SK-N-SH (cell line): ENCODE results near the gene SLC41A2. TPM values are rescaled to one million over a fixed set of nuclear protein-coding genes. Genes with fewer than 3 reads are reported as not detected.

Source experiments
- CTCF ChIA-PET: fragments of 300-600, 350-600 bp; formaldehyde crosslinking; extraction: SDS; loops from one replicate; lab custom pipeline; 2021; lab: Yijun Ruan, JAX
- POLR2A ChIA-PET: fragments of 350-600 bp; sonication (Branson Sonifier 250); formaldehyde crosslinking; extraction: SDS; loops from one replicate; lab custom pipeline; 2020; ENCODE audit warnings: antibody characterized with exemption, inconsistent platforms; lab: Yijun Ruan, JAX
- DNase-seq: peaks from one replicate; pipeline ENCODE4 v3.0.0; 2012
- H2AFZ ChIP-seq: fragments of 200-600 bp; sonication (generic); 2 replicates; pipeline ENCODE4 v1.8.1; 2016; ENCODE audit warnings: antibody characterized with exemption, mild to moderate bottlenecking, low read depth
- H3F3A ChIP-seq: fragments of 200-600 bp; sonication (generic); replicated peaks from 2 replicates; pipeline ENCODE3; 2016; ENCODE audit warnings: antibody characterized with exemption, mild to moderate bottlenecking; ENCODE audit not compliant: insufficient read depth
- H3K27ac ChIP-seq, 2 experiments: fragments of 200-500 bp in 1 of 2; fragments of 200-600 bp in 1 of 2; sonication (Bioruptor generic) in 1 of 2; sonication (generic), shearing (Covaris generic) in 1 of 2; 2 replicates each; pipeline versions ENCODE4 v1.5.1 to v1.6.1; 2014 to 2016; ENCODE audit warnings: low read depth in 2 of 2, inconsistent platforms in 1 of 2, low read length in 1 of 2, mild to moderate bottlenecking in 1 of 2, mixed read lengths in 1 of 2
- H3K27me3 ChIP-seq: fragments of 200-600 bp; sonication (generic), shearing (Covaris generic); 2 replicates; pipeline ENCODE4 v1.6.1; 2016; ENCODE audit warnings: mixed run types; ENCODE audit not compliant: insufficient read depth
- H3K36me3 ChIP-seq, 2 experiments: fragments of 200-500 bp in 1 of 2; fragments of 200-600 bp in 1 of 2; sonication (Bioruptor generic) in 1 of 2; sonication (generic) in 1 of 2; replicated peaks in 1 of 2; 2 replicates each; pipeline versions ENCODE3 to v1.5.1; 2014 to 2016; ENCODE audit warnings: low read length in 1 of 2, mild to moderate bottlenecking in 1 of 2; ENCODE audit not compliant: insufficient read depth in 2 of 2, control insufficient read depth in 1 of 2
- H3K4me1 ChIP-seq, 2 experiments: fragments of 200-500 bp in 1 of 2; fragments of 200-600 bp in 1 of 2; sonication (Bioruptor generic) in 1 of 2; sonication (generic), shearing (Covaris generic) in 1 of 2; 2 replicates each; pipeline versions ENCODE4 v1.5.1 to v1.6.1; 2014 to 2016; ENCODE audit warnings: low read depth in 1 of 2, low read length in 1 of 2, mixed run types in 1 of 2; ENCODE audit not compliant: insufficient read depth in 2 of 2, control insufficient read depth in 1 of 2
- H3K4me2 ChIP-seq: fragments of 200-600 bp; sonication (generic), shearing (Covaris generic); 2 replicates; pipeline ENCODE4 v1.6.1; 2017; ENCODE audit warnings: mixed run types
- H3K4me3 ChIP-seq, 2 experiments: fragments of 200-500 bp in 1 of 2; fragments of 200-600 bp in 1 of 2; sonication (Bioruptor generic) in 1 of 2; sonication (generic), shearing (Covaris generic) in 1 of 2; 2 replicates each; pipeline versions ENCODE4 v1.5.1 to v1.8.1; 2014 to 2016; ENCODE audit warnings: low read depth in 2 of 2, inconsistent platforms in 1 of 2, low read length in 1 of 2, mild to moderate bottlenecking in 1 of 2, mixed read lengths in 1 of 2, moderate library complexity in 1 of 2
- H3K79me2 ChIP-seq: fragments of 200-600 bp; sonication (generic); 2 replicates; pipeline ENCODE4 v1.8.1; 2017; ENCODE audit warnings: mild to moderate bottlenecking; ENCODE audit not compliant: insufficient read depth
- H3K9ac ChIP-seq: fragments of 200-600 bp; sonication (generic); 2 replicates; pipeline ENCODE4 v1.6.1; 2017; ENCODE audit warnings: mixed run types
- H3K9me2 ChIP-seq: fragments of 200-600 bp; sonication (generic); 2 replicates; pipeline ENCODE4 v1.6.1; 2017; ENCODE audit warnings: mixed run types
- H3K9me3 ChIP-seq: fragments of 200-600 bp; sonication (generic); 2 replicates; pipeline ENCODE4 v1.6.1; 2017; ENCODE audit warnings: mixed run types, mild to moderate bottlenecking, moderate library complexity
- H4K20me1 ChIP-seq: fragments of 200-600 bp; sonication (generic); 2 replicates; pipeline ENCODE4 v1.6.1; 2017; ENCODE audit warnings: mild to moderate bottlenecking, mixed run types; ENCODE audit not compliant: insufficient read depth
- CTCF ChIP-seq: fragments of 200-600 bp; sonication (generic); IDR thresholded peaks from 2 replicates; pipeline ENCODE4 v1.6.1; 2017; ENCODE audit warnings: antibody characterized with exemption, mild to moderate bottlenecking, moderate library complexity
- ELF1 ChIP-seq: IDR thresholded peaks from 2 replicates; pipeline ENCODE4 v1.4.0; 2012
- EP300 ChIP-seq, 2 experiments: IDR thresholded peaks; 2 replicates each; pipeline versions ENCODE4 v1.4.0 to v1.6.1; 2012; ENCODE audit warnings: borderline replicate concordance in 1 of 2, low read depth in 1 of 2, low read length in 1 of 2
- EZH2phosphoT487 ChIP-seq: fragments of 200-600 bp; sonication (generic); IDR thresholded peaks from 2 replicates; pipeline ENCODE4 v1.6.1; 2017; ENCODE audit warnings: low read depth, mixed run types, mild to moderate bottlenecking, antibody characterized with exemption, moderate library complexity, borderline replicate concordance
- GATA2 ChIP-seq: sonication (generic); formaldehyde crosslinking; IDR thresholded peaks from 2 replicates; pipeline ENCODE4 v1.5.0; 2020; ENCODE audit warnings: mild to moderate bottlenecking, missing genetic modification reagents
- JUND ChIP-seq: IDR thresholded peaks from 2 replicates; pipeline ENCODE4 v1.4.0; 2012
- MXI1 ChIP-seq: IDR thresholded peaks from 2 replicates; pipeline ENCODE4 v1.6.1; 2012; ENCODE audit warnings: mild to moderate bottlenecking, low read depth, low read length, improper control_type of control experiment
- NFIC ChIP-seq: IDR thresholded peaks from 2 replicates; pipeline ENCODE4 v1.4.0; 2012; ENCODE audit warnings: borderline replicate concordance
- NRF1 ChIP-seq: IDR thresholded peaks from 2 replicates; pipeline ENCODE4 v1.6.1; 2012; ENCODE audit warnings: low read depth, mild to moderate bottlenecking, low read length
- PBX3 ChIP-seq: IDR thresholded peaks from 2 replicates; pipeline ENCODE4; 2012
- POLR2AphosphoS5 ChIP-seq: IDR thresholded peaks from 2 replicates; pipeline ENCODE4 v1.6.1; 2012; ENCODE audit warnings: low read depth, low read length
- RAD21 ChIP-seq: IDR thresholded peaks from 2 replicates; pipeline ENCODE4 v1.6.1; 2012; ENCODE audit warnings: mild to moderate bottlenecking, low read length
- RCOR1 ChIP-seq: fragments of 150-350 bp; IDR thresholded peaks from 2 replicates; pipeline ENCODE4 v1.6.1; 2017; ENCODE audit warnings: antibody characterized with exemption, low read length
- RFX5 ChIP-seq: IDR thresholded peaks from 2 replicates; pipeline ENCODE4 v1.6.1; 2012; ENCODE audit warnings: mild to moderate bottlenecking, improper control_type of control experiment, low read length
- SMC3 ChIP-seq: IDR thresholded peaks from 2 replicates; pipeline ENCODE4 v1.6.1; 2012; ENCODE audit warnings: low read depth, low read length, improper control_type of control experiment
- TAF1 ChIP-seq: IDR thresholded peaks from 2 replicates; pipeline ENCODE4 v1.6.1; 2012; ENCODE audit warnings: low read depth, mild to moderate bottlenecking, low read length, moderate library complexity, borderline replicate concordance
- TEAD4 ChIP-seq: IDR thresholded peaks from 2 replicates; pipeline ENCODE4 v1.4.0; 2012; ENCODE audit warnings: mild to moderate bottlenecking, borderline replicate concordance; ENCODE audit not compliant: insufficient read depth
- YY1 ChIP-seq: IDR thresholded peaks from 2 replicates; pipeline ENCODE4 v1.4.0; 2012; ENCODE audit warnings: low read depth, mild to moderate bottlenecking
- ZBTB33 ChIP-seq: IDR thresholded peaks from 2 replicates; pipeline ENCODE4 v1.4.0; 2012; ENCODE audit warnings: low read depth, borderline replicate concordance
- WGBS: methylation state at CpG from one replicate; pipeline ENCODE4 v1.1.6; 2017; ENCODE audit warnings: low lambda C conversion rate; 5-methylcytosine and 5-hydroxymethylcytosine counted together
- polyA plus RNA-seq, 3 experiments: library from polyadenylated mRNA; depleted of rRNA; stranded (reverse); fragments of >200 nt; gene quantifications; 2 replicates each; pipeline ENCODE4 v1.2.3, GENCODE V29; 2012

SLC41A2 gene
- polyA plus RNA-seq, 1 of the 3 experiments (the other 2 are of a cell fraction) = 1.7 TPM

- TF ChIP-seq PBX3 (no peak), GATA2 (no peak), TAF1 (no peak), CTCF (no peak), NRF1 (no peak), TEAD4 (no peak), ZBTB33 (no peak), RCOR1 (no peak), MXI1 (no peak), POLR2AphosphoS5 (no peak), YY1 (no peak), RFX5 (no peak), EP300 (IDR thresholded peaks at IDR 0.05; ENCODE audit: borderline replicate concordance in 1 of 2, low read depth in 1 of 2, low read length in 1 of 2) (no peak)
Observed at GRCh38 chr12:104976703-104977102, 18.6 kb upstream of the SLC41A2 start (continued).

GRCh38 chr12:104975587-104976343 lies 17.7 kb upstream of the SLC41A2 start:
- no peaks in the 10 kb centered on the region for H3K36me3 ChIP-seq
- no peaks in the 10 kb centered on the region for H3K4me1 ChIP-seq
- H3F3A ChIP-seq = peaks cover 2% of the 10 kb centered on the region
- no peak for TF ChIP-seq SMC3
- no peak for TF ChIP-seq ELF1
- no peak for TF ChIP-seq RFX5
- no peak for TF ChIP-seq NFIC
- no peak for TF ChIP-seq RAD21
- no peak for TF ChIP-seq TAF1
- TF ChIP-seq EZH2phosphoT487 = no peak
- TF ChIP-seq YY1 = no peak
- TF ChIP-seq JUND = no peak
- no peak for TF ChIP-seq NRF1
- TF ChIP-seq GATA2 = no peak
- TF ChIP-seq RCOR1 = no peak
- no peaks in the 10 kb centered on the region for H3K27me3 ChIP-seq
- DNase-seq = no peak
- H3K9me3 ChIP-seq = no peaks in the 10 kb centered on the region
- H2AFZ ChIP-seq = no peak overlapping the region
- POLR2A ChIA-PET = no interaction called here
- no peak overlapping the region for H3K9ac ChIP-seq
- no peaks in the 10 kb centered on the region for H3K9me2 ChIP-seq
- H3K79me2 ChIP-seq = no peaks in the 10 kb centered on the region
- WGBS = 95% methylated on average over 4 of the region's 4 CpGs
- H4K20me1 ChIP-seq = no peaks in the 10 kb centered on the region
- H3K27ac ChIP-seq = no peak overlapping the region
- no peak overlapping the region for H3K4me2 ChIP-seq
- CTCF ChIA-PET = no interaction called here
- H3K4me3 ChIP-seq = no peak overlapping the region
